GM21723 (cell line): ENCODE data around the gene LYPD5.
A peak's percentile ranks its signal among the peaks of the same experiment; 100 is the strongest.
"Not testable (repeated sequence)": the region's sequence is repeated elsewhere in the genome, so short reads cannot be mapped to it uniquely, and the experiment has no call there.

Source experiments
- ATAC-seq: cut with Tn5 transposase; IDR thresholded peaks from one replicate; pipeline ENCODE4 v1.9.1; 2021; ENCODE audit warnings: mild to moderate bottlenecking, moderate library complexity; ENCODE audit not compliant: unreplicated experiment

LYPD5 gene

DNA sequence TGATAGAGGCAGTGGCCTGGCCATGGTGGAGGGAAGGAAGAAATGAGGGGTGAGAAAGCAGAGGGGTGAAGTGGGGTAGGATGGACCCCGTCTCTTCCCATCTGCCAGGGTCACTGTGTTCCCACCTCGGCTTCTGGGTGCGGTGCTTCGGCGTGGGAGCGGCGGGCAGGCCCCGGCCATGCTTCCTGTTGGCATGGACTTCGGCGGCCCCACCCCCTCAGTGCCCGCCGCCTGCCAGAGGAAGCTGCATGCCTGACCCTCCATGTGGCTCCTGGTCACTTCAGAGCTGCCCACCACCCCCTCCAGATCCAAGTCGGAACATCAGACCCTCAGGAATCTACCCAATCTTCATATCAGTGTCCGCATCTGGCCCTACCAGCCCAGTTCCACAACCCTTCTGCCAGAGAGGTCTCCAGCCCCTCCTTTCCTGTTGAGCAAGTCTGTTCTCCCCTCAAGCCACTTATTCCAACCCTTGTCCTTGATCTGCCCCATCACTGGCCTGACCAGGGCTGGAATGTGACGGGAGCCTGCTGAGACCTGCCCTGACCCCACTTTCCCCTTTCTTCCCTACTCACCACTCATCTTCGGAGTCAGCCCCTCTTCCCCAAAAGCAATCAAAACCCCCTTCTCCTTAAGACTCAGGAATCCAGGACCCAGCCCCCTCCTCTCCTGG, 23.0 kb downstream of the LYPD5 start:
- ATAC-seq: no peak

- ATAC-seq: no peak
Observed at GRCh38 chr19:43778651-43779050, 23.6 kb downstream of the LYPD5 start.

- no peak for ATAC-seq
Observed at GRCh38 chr19:43777163-43777695, 25.0 kb downstream of the LYPD5 start.

DNA sequence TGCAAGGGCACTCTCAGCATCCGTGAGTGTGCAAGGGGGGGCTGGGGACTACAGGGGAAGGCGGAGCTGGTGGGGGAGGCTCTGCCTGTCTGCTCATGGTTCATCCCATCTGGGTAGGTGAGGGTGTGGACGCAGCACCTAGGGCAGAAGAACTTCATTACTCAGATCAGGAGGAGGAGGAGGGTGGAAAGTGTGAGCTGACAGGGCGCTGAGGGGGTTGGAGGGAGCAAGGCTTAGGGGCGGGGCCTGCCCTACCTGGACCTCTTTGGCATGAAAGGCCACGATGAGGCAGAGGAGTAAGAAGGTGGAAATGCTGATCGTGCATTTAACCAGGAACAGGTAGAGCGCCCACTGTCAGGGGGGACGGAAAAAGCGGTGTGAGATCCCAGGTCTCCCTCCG, 26.0 kb downstream of the LYPD5 start:
- ATAC-seq: no peak

- ATAC-seq: no peak
Observed at GRCh38 chr19:43775299-43775890, 26.9 kb downstream of the LYPD5 start.

DNA sequence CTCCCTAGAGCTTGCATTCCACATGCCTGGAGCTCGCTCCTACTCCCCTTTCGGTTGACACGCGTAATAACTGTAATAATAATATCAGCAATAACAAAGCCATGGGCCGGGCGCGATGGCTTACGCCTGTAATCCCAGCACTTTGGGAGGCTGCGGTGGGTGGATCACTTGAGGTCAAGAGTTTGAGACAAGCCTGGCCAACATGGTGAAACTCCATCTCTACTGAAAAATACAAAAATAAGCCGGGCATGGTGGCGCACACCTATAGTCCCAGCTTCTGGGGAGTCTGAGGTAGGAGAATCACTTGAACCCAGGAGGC, 27.3 kb downstream of the LYPD5 start:
- not testable (repeated sequence) for ATAC-seq

DNA sequence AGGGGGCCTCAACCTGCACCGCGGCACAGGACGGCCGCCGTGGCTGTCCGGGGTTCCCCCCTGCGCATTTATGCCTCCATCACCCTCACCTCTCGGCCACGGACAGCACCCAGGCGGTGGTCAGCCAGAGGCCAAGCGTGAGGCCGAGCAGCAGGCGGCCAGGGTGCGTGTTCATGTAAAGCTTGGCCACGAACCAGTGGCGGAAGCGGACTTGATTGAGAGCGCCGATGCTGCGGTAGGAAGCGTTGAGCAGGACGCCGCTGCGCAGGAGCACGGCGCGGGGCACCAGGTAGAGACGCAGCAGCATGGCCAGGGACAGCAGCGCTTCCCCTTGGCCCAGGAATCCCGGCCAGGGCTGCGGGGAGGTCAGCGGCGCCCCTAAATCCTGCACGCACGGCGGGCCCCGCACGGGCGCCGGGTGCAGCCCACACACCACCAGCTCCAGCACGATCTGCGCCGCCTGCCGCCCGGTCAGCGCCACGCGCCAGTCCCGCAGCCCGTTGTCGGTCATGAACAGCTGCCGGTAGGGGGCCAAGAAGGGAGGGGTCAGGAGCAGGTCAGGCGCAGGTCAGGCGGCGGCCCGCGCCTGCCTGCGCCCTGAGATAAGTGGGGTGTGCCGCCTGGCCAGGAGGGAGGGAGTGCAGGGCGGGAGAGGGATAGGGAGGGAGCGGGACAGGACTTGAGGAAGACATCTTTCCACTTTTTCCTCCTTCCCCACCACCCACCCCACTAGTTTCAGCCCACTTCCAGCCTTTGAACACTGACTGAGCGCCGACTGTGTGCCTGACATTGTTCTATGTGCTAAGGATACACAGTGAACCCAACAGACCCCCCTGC, 27.9 kb downstream of the LYPD5 start:
- ATAC-seq: no peak

GRCh38 chr19:43773725-43774102, 28.5 kb downstream of the LYPD5 start:
- ATAC-seq: no peak

DNA sequence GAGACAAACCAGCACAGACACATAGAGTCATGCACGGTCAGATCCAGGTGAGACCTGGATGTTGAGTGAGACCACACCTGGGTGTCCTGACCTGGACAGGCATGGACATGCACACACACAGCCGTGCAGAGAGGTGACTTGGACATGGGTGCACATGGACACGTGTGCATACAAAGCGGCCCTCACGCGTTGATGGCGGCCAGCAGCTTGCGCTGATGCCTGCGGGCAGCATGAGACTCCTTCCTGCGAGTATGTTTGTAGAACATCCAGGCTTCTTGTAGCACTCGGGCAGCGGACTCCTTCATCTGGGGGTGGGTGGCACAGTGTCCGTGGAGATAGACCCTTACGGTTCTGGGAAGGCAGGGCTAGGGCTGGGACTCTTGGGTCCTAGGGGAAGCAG, 33.0 kb downstream of the LYPD5 start:
- no peak for ATAC-seq

DNA sequence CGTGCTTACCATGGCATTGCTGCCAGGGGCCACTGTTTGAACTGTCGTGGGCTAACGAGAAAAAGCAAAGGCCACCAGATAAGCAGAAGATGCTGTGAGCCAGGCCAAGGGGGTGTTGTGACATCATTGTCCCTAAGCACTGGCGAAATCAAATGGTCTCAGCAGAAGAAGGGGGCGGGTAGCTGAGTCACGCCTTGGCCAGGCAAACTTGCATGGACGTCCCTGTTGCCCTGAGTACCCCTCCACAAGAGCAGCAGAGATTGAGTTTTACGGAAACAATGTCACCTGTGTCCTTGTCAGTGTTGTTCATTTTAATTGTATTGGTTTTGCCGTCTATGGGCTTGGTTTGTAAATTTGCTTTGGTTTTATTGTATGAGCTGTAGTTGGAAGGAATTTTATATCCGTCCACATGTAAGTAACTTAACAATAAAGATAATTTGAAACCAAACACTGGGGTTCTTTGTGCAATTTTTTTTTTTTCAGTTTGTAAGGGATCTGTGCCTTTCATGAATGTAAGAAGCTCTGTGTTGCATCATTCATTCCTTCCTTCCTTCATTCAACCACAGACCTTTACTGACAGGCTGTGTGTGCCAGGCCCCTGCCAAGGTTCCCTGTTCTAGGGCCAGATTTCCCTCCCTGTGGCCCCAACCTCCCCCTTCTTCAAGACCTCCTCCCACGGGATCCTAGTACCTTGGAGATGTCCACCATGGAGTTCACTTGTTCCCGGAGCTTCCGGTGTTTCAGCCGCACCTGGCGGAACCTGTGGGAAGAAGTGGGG, 33.8 kb downstream of the LYPD5 start:
- ATAC-seq: no peak

DNA sequence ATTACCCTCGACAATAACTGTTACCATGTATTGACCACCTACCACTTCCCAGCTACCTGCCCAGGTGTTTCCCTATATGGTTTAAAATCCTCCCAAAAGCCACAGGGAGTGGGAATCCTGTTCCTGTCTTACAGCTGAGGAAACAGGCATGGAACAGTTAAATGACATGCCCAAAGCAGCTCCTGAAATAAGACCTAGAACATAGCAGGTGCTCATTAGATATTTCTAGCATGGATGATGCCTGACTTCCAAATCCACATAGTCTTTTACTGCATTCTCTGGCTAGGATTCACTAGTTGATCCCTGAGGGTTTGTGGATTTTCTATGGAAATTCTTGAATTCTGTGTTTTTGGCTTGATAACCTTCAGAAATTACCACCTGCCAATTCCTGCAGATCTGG, 34.4 kb downstream of the LYPD5 start:
- ATAC-seq: no peak

GRCh38 chr19:43767316-43767715, 34.9 kb downstream of the LYPD5 start:
- no peak for ATAC-seq

DNA sequence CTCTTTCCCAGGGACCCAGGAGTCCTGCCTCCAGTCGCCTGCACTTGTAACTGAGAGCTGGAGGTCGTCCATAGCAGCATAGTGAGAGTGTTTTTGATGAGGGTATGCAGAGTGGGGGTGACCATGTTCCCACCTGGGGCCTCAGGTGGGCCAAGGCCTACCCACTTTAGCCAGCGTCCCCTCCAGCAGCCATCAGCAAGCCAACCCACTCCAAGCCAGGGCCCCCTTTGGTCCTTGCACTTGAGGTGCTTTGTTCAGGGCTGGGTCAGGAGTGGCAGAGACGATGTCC, 35.5 kb downstream of the LYPD5 start:
- ATAC-seq: no peak

- peak; percentile 61 for ATAC-seq
Observed at GRCh38 chr19:43765109-43765876, 37.0 kb downstream of the LYPD5 start.

DNA sequence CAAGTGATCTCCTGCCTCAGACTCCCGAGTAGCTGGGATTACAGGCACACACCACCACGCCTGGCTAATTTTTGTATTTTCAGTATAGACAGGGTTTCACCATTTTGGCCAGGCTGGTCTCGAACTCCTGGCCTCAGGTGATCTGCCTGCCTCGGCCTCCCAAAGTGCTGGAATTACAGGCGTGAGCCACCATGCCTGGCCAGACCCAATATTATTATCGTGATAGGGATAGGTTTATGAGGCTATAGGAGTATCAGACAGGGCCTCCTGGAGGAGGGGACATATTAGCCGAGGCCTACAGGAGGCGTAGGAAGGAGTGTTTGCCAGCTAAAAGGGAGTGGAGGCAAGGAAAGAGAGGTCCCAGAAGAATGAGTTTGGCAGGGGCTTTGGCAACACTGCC, 37.6 kb downstream of the LYPD5 start:
- ATAC-seq: not testable (repeated sequence)

DNA sequence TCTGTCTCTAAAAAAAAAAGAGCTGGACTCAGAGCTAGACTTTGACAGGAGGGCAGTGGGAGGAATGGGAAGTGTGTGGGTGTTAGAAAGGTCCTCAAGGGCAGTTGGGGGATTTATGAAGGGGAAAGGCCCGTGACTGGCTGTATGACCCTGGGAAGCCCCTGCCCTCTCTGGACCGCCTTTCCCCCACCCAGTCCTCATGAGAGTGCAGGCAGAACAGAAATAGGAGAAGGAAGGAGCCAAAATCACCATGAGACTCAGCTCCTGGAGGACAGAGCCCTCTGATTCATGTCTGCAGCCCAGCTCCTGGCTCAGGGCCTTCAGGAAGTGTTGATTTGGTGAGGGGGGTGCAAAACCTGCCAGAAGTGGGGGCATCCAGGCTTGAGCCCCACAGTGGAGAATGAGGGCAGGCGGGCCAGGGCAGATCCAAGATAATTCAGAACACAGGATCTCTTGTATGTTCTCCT, 38.7 kb downstream of the LYPD5 start:
- no peak for ATAC-seq

- ATAC-seq: no peak
Observed at GRCh38 chr19:43762814-43763213, 39.4 kb downstream of the LYPD5 start.

- no peak for ATAC-seq
Observed at GRCh38 chr19:43760941-43761340, 41.3 kb downstream of the LYPD5 start.

GRCh38 chr19:43759515-43759914, 42.7 kb downstream of the LYPD5 start:
- no peak for ATAC-seq

DNA sequence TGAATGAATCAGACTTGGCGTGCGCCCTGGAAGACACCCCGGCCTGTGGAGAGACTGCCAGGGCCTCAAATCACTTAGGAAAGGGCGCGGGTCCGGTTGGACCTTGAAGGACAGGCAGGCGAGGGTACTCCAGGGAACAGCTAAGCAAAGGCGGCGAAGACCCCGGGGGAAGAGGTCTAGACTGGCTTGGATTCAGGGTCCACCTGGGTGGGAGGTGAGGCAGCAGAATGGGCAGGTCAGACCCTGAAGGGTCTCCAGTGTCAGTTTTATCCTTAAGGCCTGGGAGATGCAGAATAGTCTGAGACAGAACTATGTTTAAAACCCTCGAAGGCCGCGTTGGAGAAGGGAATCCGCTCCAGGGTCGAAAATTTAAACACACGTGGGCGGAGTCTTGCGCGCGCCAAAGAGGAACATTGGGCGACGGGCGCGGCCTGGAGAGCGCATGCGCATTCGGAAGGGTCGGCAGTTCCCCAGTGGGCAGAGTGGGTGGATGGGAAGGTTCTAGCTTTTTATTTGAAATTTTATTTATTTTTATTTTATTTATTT, 46.9 kb downstream of the LYPD5 start:
- ATAC-seq: no peak
